Measurements from ENCODE around the gene OR7A5.
"Not testable (repeated sequence)": the region's sequence is repeated elsewhere in the genome, so short reads cannot be mapped to it uniquely, and the experiment has no call there.

Gene OR7A5

GRCh38 chr19:14783410-14783998 is 51.5 kb downstream of the OR7A5 start:
- not testable (repeated sequence) for DNase-seq

GRCh38 chr19:14782626-14783409 is 52.2 kb downstream of the OR7A5 start:
- DNase-seq = no peak

GRCh38 chr19:14781713-14782536 is 53.1 kb downstream of the OR7A5 start:
- not testable (repeated sequence) for DNase-seq

GRCh38 chr19:14780622-14781225 is 54.3 kb downstream of the OR7A5 start:
- DNase-seq = not testable (repeated sequence)

GRCh38 chr19:14779151-14779550 is 55.8 kb downstream of the OR7A5 start:
- DNase-seq = no peak

- not testable (repeated sequence) for DNase-seq
Measured at GRCh38 chr19:14778110-14778845, 56.7 kb downstream of the OR7A5 start, which contains the start of gene ADGRE2. Gene ADGRE2, minus strand, starts transcription at chr19:14778560. Its CDS starts 1,804 bp downstream, at chr19:14776756.

- DNase-seq = not testable (repeated sequence)
Measured at GRCh38 chr19:14777645-14778044, 57.3 kb downstream of the OR7A5 start.
